Measurements from ENCODE around the gene IP6K2. TPM values are rescaled to one million over a fixed set of nuclear protein-coding genes. Genes with fewer than 3 reads are reported as not detected.
"Not testable (repeated sequence)": the region's sequence is repeated elsewhere in the genome, so short reads cannot be mapped to it uniquely, and the experiment has no call there.

The IP6K2 gene
- total and polyA plus RNA-seq, 8 donors = 58.6 to 231 (median 210) TPM

DNA sequence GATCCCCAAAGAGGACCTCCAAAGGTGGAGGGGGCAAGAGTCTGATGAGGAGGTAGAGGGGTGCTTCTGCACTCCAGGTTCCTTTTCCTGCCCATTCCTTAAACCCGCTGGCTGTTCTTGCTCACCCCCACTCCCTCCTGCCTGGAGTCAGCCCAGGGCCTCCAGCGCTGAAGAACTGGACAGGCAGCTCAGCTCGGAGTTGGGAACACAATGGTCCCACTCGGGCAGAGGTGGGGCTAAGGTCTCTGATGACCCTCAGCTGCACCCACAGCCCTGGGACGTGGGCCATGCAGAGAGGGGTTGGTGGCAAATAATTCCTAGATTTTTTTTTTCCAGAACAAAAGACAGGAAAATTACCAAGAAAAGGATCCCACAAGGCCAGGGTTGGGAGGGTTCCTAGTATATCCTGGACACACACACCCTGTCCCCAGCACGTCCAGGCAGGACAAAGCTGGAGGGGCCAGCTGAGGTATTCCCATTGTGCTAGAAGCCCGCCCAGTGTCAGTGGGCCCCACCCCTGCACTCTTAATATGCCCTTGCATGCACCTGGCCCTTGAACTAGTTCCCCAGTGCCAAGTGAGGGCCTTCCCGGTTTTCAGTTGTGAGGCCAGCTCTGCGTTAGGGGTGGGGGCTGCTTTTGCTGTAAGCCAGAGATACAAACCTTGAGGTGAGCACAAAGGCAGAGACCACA is 22.1 kb upstream of the IP6K2 start:
- Histone ChIP-seq H3K27ac (peak overlapping the region in 1 of 2 donors; percentile 23), H3K36me3 (no peaks in the 10 kb centered on the region), H3K4me1 (peaks cover 14 to 34% of the 10 kb centered on the region in 2 donors), H3K9me3 (no peaks in the 10 kb centered on the region), H3K27me3 (no peaks in the 10 kb centered on the region), H3K4me3 (no peak overlapping the region)
- DNase-seq (no peak), ATAC-seq (no peak)
- TF ChIP-seq, protein P1, sequence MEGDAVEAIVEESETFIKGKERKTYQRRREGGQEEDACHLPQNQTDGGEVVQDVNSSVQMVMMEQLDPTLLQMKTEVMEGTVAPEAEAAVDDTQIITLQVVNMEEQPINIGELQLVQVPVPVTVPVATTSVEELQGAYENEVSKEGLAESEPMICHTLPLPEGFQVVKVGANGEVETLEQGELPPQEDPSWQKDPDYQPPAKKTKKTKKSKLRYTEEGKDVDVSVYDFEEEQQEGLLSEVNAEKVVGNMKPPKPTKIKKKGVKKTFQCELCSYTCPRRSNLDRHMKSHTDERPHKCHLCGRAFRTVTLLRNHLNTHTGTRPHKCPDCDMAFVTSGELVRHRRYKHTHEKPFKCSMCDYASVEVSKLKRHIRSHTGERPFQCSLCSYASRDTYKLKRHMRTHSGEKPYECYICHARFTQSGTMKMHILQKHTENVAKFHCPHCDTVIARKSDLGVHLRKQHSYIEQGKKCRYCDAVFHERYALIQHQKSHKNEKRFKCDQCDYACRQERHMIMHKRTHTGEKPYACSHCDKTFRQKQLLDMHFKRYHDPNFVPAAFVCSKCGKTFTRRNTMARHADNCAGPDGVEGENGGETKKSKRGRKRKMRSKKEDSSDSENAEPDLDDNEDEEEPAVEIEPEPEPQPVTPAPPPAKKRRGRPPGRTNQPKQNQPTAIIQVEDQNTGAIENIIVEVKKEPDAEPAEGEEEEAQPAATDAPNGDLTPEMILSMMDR (IDR thresholded peaks at IDR 0.05) = no peak
- intact Hi-C loops (cut with DNase I) = no loop called here

DNA sequence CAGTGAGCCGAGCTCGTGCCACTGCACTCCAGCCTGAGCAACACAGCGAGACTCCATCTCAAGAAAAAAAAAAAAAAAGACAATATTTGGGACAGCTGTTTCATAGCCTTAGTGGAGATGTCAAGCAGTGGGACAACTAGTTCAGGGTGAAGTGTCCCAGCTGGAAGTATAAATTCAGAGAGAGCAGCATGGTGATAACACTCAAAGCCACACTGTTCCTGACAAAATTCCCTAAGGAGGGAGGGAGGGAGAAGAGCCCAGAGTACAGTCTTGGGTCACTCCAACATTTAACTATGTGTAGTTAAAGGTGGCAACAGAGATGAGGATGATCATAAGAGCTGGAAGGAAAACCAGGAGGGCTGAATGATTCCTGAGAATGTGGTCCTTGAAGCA is 21.1 kb upstream of the IP6K2 start:
- intact Hi-C loops (cut with DNase I) = no loop called here
- Histone ChIP-seq H3K27me3 (no peaks in the 10 kb centered on the region), H3K27ac (no peak overlapping the region)

DNA sequence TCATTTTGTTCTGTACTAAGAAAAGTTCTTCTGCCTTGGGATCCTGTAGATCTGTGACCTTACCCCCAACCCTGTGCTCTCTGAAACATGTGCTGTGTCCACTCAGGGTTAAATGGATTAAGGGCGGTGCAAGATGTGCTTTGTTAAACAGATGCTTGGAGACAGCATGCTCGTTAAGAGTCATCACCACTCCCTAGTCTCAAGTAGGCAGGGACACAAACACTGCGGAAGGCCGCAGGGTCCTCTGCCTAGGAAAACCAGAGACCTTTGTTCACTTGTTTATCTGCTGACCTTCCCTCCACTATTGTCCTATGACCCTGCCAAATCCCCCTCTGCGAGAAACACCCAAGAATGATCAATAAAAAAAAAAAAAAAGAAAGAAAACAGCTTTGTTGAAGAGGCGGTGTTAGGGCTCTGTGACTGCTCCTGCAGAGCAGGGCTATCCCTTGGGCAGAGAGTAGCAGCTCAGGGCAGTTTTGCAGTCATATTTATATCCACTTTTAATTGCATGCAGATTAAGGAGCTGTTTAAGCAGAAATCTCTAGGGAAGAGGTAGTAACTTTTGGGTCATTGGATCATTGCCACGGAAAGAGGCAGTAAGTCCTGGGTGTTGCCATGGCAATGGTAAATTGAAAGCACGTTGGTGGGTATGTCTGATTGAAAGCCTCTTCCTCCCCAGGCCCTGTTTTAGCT is 18.2 kb upstream of the IP6K2 start:
- H3K27me3 ChIP-seq; H3K27ac ChIP-seq; H3K9me3 ChIP-seq; H3K36me3 ChIP-seq; H3K4me3 ChIP-seq; ATAC-seq; intact Hi-C loops (cut with DNase I): not testable (repeated sequence)
- peaks cover 13 to 28% of the 10 kb centered on the region in 2 donors for H3K4me1 ChIP-seq
- peak in 1 of 4 donors; percentile 34 for DNase-seq

More for the DNA sequence above, 21.1 kb upstream of the IP6K2 start:
- no peaks in the 10 kb centered on the region for H3K36me3 ChIP-seq
- DNase-seq (peak in 2 of 4 donors; percentile 88 to 93), ATAC-seq (peak; percentile 11)
- H3K9me3 ChIP-seq = no peaks in the 10 kb centered on the region
- TF ChIP-seq, protein P1 (IDR thresholded peaks at IDR 0.05) = no peak
- peaks cover 14 to 34% of the 10 kb centered on the region in 2 donors for H3K4me1 ChIP-seq
- H3K4me3 ChIP-seq = no peak overlapping the region

DNA sequence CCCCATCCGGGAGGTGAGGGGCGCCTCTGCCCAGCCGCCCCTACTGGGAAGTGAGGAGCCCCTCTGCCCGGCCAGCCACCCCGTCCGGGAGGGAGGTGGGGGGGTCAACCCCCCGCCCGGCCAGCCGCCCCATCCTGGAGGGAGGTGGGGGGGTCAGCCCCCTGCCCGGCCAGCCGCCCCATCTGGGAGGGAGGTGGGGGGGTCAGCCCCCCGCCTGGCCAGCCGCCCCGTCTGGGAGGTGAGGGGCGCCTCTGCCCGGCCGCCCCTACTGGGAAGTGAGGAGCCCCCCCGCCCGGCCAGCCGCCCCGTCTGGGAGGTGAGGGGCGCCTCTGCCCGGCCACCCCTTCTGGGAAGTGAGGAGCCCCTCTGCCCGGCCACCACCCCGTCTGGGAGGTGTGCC is 17.5 kb upstream of the IP6K2 start:
- H3K27me3 ChIP-seq; H3K9me3 ChIP-seq; H3K27ac ChIP-seq; intact Hi-C loops (cut with DNase I); H3K4me3 ChIP-seq; H3K36me3 ChIP-seq; DNase-seq; ATAC-seq: not testable (repeated sequence)
- peaks cover 6 to 21% of the 10 kb centered on the region in 2 donors for H3K4me1 ChIP-seq

DNA sequence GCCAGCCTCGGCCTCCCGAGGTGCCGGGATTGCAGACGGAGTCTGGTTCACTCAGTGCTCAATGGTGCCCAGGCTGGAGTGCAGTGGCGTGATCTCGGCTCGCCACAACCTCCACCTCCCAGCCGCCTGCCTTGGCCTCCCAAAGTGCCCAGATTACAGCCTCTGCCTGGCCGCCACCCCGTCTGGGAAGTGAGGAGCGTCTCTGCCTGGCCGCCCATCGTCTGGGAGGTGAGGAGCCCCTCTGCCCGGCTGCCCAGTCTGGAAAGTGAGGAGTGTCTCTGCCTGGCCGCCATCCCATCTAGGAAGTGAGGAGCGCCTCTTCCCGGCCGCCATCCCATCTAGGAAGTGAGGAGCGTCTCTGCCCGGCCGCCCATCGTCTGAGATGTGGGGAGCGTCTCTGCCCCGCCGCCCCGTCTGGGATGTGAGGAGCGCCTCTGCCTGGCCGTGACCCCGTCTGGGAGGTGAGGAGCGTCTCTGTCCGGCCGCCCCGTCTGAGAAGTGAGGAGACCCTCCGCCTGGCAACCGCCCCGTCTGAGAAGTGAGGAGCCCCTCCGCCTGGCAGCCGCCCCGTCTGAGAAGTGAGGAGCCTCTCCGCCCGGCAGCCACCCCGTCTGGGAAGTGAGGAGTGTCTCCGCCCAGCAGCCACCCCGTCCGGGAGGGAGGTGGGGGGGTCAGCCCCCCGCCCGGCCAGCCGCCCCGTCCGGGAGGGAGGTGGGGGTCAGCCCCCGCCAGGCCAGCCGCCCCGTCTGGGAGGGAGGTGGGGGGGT is 16.9 kb upstream of the IP6K2 start:
- DNase-seq; H3K27ac ChIP-seq; intact Hi-C loops (cut with DNase I); H3K36me3 ChIP-seq; H3K4me3 ChIP-seq; H3K27me3 ChIP-seq; H3K9me3 ChIP-seq; ATAC-seq: not testable (repeated sequence)
- peaks cover 4 to 16% of the 10 kb centered on the region in 2 donors for H3K4me1 ChIP-seq

DNA sequence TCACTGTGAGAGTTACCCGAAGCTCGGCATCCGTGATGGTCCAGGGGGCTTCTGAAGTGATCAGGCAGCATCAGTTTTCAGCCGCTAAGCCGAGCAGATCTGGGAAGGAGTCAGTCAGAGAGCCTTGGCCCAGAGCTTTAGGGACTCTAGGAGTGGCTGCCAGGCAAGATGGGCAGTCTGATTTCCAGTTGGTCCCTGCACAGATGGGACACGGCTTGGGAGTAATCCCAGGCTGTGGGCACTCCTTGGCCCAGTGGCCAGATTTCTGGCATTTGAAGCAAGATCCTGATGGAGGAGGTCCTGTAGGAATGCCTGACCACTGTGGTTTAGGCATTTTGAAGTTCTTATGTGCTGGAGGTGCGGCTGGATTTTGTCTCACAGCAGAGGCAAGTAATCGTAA is 10.5 kb upstream of the IP6K2 start:
- H3K27me3 ChIP-seq = no peaks in the 10 kb centered on the region
- no peak overlapping the region for H3K27ac ChIP-seq
- intact Hi-C loops (cut with DNase I) = no loop called here
- TF ChIP-seq, protein P1 (IDR thresholded peaks at IDR 0.05) = no peak
- no peak for DNase-seq
- H3K36me3 ChIP-seq = no peaks in the 10 kb centered on the region
- no peaks in the 10 kb centered on the region for H3K9me3 ChIP-seq
- no peak overlapping the region for H3K4me3 ChIP-seq
- no peaks in the 10 kb centered on the region for H3K4me1 ChIP-seq
- ATAC-seq = no peak

DNA sequence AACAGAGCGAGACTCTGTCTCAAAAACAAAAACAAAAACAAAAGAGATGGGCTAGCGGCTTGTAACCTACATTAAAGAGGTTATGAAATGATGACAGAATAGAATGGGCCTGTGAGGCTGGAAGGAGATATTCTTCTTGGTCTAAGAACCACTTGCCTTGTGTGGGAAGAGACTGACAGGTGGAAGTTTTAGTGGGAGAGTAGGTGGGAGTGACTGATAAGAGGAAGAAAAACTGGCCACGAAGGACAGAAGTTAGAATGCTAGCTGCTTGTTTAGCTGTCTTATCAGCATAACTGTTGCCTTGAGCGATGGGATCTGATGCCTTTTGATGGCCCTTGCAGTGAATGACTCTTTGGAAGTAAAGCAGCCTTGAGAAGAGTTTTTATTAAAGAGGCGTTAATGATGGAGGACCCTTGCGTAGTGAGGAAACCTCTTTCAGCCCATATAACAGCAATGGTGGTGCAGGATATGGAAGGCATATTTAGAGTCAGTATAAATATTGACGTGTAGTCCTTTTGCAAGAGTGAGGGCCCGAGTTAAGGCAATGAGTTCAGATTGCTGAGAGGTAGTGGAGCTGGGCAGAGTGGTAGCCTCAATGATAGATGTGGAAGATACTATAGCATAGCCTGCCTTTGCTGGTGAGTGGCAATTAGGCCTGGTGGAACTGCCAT is 8.3 kb upstream of the IP6K2 start:
- DNase-seq; H3K36me3 ChIP-seq; H3K27me3 ChIP-seq; ATAC-seq; intact Hi-C loops (cut with DNase I); H3K4me1 ChIP-seq; H3K4me3 ChIP-seq; H3K9me3 ChIP-seq; H3K27ac ChIP-seq: not testable (repeated sequence)
